ENCODE results near the gene FAM174C. TPM values are rescaled to one million over a fixed set of nuclear protein-coding genes. Genes with fewer than 3 reads are reported as not detected.
A peak's percentile ranks its signal among the peaks of the same experiment; 100 is the strongest.

Gene FAM174C
- polyA plus RNA-seq, 3 donors from 2014 or later, result 50.5 to 98.4 (median 86.9) TPM

DNA sequence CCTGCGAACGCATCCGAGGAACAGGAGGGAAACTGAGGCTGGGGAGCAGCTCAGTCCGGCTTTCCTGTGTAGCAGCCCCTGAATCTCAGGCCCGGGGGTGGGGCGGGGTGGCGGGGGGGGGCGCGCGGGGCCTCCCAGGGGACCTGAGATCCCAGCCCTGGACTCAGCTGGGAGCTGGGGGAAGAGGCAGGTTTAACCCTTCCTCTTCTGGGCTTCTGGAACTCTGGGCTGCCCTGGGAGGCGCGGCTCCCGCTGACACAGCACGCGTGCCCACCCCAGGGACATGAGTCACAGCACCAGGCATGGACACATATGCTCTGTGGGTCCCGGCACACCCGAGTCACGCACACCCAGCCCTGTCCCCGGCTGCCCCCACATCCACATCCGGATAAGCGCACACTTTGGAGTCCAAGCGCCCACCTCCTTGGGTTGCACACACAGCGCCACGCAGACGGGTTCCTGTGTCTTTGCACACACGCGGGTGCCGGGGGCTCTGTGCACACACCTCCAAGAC lies 9.7 kb upstream of the FAM174C start:
- H3K27me3 Mint-ChIP-seq (ENCODE audit: low read depth in 3 of 3), result peaks cover 18 to 34% (median 32%) of the 10 kb centered on the region in 3 donors
- H3K9me3 Mint-ChIP-seq, result no peaks in the 10 kb centered on the region
- H3K36me3 Mint-ChIP-seq, result peaks cover 3 to 7% (median 3%) of the 10 kb centered on the region in 3 donors
- peaks cover 54 to 63% of the 10 kb centered on the region in 2 donors for H3K4me1 Mint-ChIP-seq
- peak in 2 of 3 donors; percentile 60 to 69 for DNase-seq
- peak overlapping the region; percentile 65 to 91 (median 86) for H3K27ac Mint-ChIP-seq
- H3K4me3 Mint-ChIP-seq, result peak overlapping the region; percentile 69 to 76 (median 73)

DNA sequence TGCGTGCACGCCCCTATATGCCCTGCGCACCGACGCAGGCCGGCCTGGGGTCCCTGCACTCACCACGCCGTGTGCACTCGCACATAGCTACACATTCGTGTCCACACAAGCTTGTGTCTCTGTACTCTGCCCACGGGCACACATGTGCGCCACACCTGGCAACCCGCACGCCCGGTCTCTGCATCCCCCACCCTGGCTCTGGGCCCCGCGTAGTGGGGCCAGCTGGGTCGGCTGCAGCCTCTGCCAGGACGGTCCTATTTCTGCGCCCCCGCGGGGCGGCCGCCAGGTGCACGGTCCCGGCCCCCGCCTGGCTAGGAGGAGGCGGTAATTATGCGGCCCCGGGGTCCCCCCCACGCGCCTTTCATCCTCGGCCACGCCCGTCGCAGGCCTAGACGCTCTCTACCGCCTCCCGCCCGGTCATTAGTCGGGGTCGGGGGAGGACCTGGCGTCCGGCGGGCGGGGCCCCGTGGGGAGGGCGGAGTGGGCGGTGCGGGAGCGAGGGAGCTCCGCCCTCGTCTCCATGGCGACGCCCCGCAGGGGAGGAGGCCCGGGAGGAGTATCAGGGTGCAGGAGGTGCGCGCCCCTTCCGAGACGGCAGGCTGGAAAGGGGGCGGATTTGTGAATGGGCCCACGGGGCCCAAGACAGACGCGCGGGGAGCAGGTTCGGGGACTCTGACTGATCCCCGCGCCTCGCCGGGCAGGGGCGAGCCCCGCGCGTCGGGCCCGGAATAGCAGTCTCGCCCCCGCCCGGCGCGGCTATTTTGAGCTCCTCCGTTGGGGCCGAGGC lies 9.0 kb upstream of the FAM174C start:
- DNase-seq, result peak; percentile 92 to 93 (median 92)
- Mint-ChIP-seq H3K36me3 (peaks cover 3 to 12% (median 3%) of the 10 kb centered on the region in 3 donors), H3K4me3 (peak overlapping the region; percentile 69 to 76 (median 73)), H3K27ac (peak overlapping the region; percentile 65 to 89 (median 86)), H3K9me3 (no peaks in the 10 kb centered on the region), H3K27me3 (ENCODE audit: low read depth in 3 of 3) (peaks cover 23 to 36% (median 32%) of the 10 kb centered on the region in 3 donors), H3K4me1 (peaks cover 57 to 67% of the 10 kb centered on the region in 2 donors)

DNA sequence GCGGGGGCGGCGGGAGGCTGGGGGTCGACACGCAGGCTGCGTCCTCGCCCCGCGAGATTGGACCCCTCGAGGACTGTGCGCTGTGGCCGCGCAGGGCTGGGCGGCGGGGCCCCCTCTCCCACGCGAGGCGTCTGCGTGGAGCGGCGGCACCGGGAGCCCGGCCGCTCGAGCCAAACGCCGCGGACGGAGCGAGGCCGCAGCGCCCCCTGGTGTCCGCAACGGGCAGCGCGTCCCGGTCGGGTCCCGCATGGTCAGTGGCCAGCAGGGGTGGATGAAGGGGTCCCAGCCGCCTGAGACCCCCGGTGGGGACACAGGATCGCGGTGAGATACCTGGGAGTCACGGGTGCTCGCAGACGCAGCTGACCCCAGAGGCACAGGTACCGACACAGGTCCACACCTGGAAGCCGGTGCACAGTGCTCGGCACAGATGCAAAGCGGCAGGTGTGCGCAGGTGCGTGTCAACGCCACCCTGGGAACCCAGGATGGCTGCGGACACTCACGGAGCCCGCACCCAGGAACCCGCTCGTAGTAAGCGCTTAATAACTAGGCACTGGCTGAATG lies 8.3 kb upstream of the FAM174C start:
- H3K27me3 Mint-ChIP-seq (ENCODE audit: low read depth in 3 of 3), result peaks cover 29 to 38% (median 29%) of the 10 kb centered on the region in 3 donors
- peaks cover 3 to 18% (median 3%) of the 10 kb centered on the region in 3 donors for H3K36me3 Mint-ChIP-seq
- H3K4me1 Mint-ChIP-seq, result peaks cover 57 to 67% of the 10 kb centered on the region in 2 donors
- H3K9me3 Mint-ChIP-seq, result no peaks in the 10 kb centered on the region
- peak overlapping the region; percentile 50 to 74 (median 65) for H3K4me3 Mint-ChIP-seq
- peak overlapping the region; percentile 64 to 97 (median 88) for H3K27ac Mint-ChIP-seq
- peak; percentile 80 to 83 (median 82) for DNase-seq

- Mint-ChIP-seq H3K4me3 (peak overlapping the region; percentile 50 to 67 (median 60)), H3K36me3 (peaks cover 3 to 19% (median 3%) of the 10 kb centered on the region in 3 donors), H3K27me3 (ENCODE audit: low read depth in 3 of 3) (peaks cover 29 to 43% (median 34%) of the 10 kb centered on the region in 3 donors), H3K4me1 (peaks cover 59 to 68% of the 10 kb centered on the region in 2 donors), H3K27ac (peak overlapping the region; percentile 81 to 97 (median 88)), H3K9me3 (no peaks in the 10 kb centered on the region)
- peak in 2 of 3 donors; percentile 29 to 45 for DNase-seq
Measured at GRCh38 chr19:1267477-1268225, 7.7 kb upstream of the FAM174C start.

GRCh38 chr19:1268226-1269064 lies 6.9 kb upstream of the FAM174C start:
- Mint-ChIP-seq H3K4me1 (peaks cover 59 to 68% of the 10 kb centered on the region in 2 donors), H3K4me3 (peak overlapping the region; percentile 73 to 82 (median 80)), H3K27me3 (ENCODE audit: low read depth in 3 of 3) (peaks cover 29 to 49% (median 39%) of the 10 kb centered on the region in 3 donors), H3K9me3 (no peaks in the 10 kb centered on the region), H3K27ac (peak overlapping the region; percentile 90 to 97 (median 94)), H3K36me3 (peaks cover 8 to 25% (median 8%) of the 10 kb centered on the region in 3 donors)
- no peak for DNase-seq

DNA sequence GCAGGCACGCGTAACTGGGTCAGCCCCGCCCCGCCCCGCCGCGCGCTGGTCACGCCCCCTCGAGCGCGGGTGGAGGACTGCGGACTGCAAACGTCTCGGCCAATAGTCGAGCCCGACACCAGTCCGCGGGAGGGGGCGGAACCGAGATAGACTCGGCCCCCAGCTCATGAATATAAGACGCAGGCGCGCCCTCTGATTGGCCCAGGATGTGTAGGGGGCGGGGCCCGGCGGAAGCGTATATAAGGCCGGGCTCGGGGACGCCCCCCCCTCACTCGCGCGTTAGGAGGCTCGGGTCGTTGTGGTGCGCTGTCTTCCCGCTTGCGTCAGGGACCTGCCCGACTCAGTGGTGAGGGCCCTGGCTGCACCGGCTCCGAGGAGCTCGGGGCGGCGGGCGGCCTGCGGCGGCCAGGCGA lies 6.3 kb upstream of the FAM174C start, which contains the start of gene CIRBP:
Gene CIRBP, plus strand, starts transcription at position 268 of the 413 bp plus-strand sequence. CDS start 1,602 bp downstream, outside the sequence.
- Mint-ChIP-seq H3K27me3 (ENCODE audit: low read depth in 3 of 3) (peaks cover 32 to 52% (median 42%) of the 10 kb centered on the region in 3 donors), H3K27ac (peak within 1 kb of the TSS; percentile 90 to 97 (median 94)), H3K36me3 (peaks cover 13 to 31% (median 14%) of the 10 kb centered on the region in 3 donors), H3K9me3 (no peaks in the 10 kb centered on the region), H3K4me3 (peak within 1 kb of the TSS; percentile 83 to 89 (median 85)), H3K4me1 (peaks cover 64 to 72% of the 10 kb centered on the region in 2 donors)
- peak; percentile 100 for DNase-seq

DNA sequence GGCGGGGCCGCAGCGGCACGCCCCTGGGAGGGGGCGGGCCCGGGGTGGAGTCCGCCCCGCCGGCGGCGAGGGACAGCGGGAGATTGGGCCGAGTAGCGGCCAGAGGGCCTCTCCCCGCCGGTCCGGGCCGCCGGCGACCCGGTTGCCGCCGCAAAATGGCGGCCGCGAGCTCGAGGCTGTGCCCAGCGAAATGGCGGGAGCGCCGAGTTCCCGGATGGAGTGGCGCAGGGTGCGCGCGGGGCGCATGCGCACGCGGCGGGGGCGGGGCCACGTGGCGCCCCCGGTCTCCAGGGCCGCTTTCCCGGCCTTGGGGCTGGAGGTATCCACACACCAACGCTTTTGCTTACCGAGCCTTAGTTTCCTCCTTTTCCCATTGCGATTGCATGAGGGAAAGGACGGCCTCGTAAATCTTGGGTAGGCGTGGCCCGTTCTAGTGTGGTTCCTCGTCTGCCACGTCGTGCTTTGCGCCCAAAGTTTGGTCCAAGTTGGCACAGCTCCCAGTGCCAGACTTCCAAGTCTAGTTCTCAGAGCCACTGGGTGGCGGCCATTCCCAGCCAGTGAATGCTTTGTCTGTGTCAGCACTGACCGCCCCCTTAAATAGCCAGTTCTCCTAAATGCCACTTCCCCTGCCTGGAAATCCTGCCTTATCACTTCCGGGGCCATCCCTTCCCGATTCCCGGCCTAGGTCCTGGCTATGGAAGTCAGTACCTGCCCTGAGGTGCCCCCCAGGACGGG lies 5.7 kb upstream of the FAM174C start:
- no peaks in the 10 kb centered on the region for H3K9me3 Mint-ChIP-seq
- peaks cover 65 to 71% of the 10 kb centered on the region in 2 donors for H3K4me1 Mint-ChIP-seq
- peak overlapping the region; percentile 87 to 95 (median 90) for H3K27ac Mint-ChIP-seq
- peak overlapping the region; percentile 83 to 89 (median 85) for H3K4me3 Mint-ChIP-seq
- peaks cover 32 to 52% (median 42%) of the 10 kb centered on the region in 3 donors for H3K27me3 Mint-ChIP-seq (ENCODE audit: low read depth in 3 of 3)
- peaks cover 13 to 31% (median 14%) of the 10 kb centered on the region in 3 donors for H3K36me3 Mint-ChIP-seq
- peak; percentile 85 to 90 (median 90) for DNase-seq

GRCh38 chr19:1270213-1270853 lies 5.0 kb upstream of the FAM174C start:
- Mint-ChIP-seq H3K27me3 (ENCODE audit: low read depth in 3 of 3) (peaks cover 32 to 52% (median 42%) of the 10 kb centered on the region in 3 donors), H3K4me3 (peak overlapping the region; percentile 83 to 89 (median 85)), H3K36me3 (peaks cover 13 to 31% (median 14%) of the 10 kb centered on the region in 3 donors), H3K27ac (peak overlapping the region; percentile 81 to 95 (median 90)), H3K4me1 (peaks cover 65 to 66% of the 10 kb centered on the region in 2 donors), H3K9me3 (no peaks in the 10 kb centered on the region)
- no peak for DNase-seq

DNA sequence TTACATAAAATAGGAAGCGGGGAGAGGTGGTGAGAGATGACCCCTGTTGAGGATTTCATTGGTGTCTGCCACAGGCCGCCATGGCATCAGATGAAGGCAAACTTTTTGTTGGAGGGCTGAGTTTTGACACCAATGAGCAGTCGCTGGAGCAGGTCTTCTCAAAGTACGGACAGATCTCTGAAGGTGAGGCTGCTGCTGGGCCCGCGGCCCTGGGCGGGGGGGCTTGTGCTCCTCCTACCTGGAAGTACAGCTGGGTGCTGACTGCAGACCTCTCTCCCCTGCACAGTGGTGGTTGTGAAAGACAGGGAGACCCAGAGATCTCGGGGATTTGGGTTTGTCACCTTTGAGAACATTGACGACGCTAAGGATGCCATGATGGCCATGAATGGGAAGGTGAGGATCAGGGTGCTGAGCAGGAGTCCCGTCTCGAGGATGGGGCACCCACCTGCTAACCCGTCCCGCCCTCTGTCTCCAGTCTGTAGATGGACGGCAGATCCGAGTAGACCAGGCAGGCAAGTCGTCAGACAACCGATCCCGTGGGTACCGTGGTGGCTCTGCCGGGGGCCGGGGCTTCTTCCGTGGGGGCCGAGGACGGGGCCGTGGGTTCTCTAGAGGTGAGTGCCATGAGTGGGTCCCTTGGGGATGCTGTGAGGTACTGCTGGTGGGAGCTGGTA lies 4.3 kb upstream of the FAM174C start:
- peak overlapping the region; percentile 83 to 89 (median 85) for H3K4me3 Mint-ChIP-seq
- no peaks in the 10 kb centered on the region for H3K9me3 Mint-ChIP-seq
- peaks cover 62 to 65% of the 10 kb centered on the region in 2 donors for H3K4me1 Mint-ChIP-seq
- H3K36me3 Mint-ChIP-seq, result peaks cover 13 to 31% (median 14%) of the 10 kb centered on the region in 3 donors
- DNase-seq, result no peak
- H3K27me3 Mint-ChIP-seq (ENCODE audit: low read depth in 3 of 3), result peaks cover 32 to 52% (median 42%) of the 10 kb centered on the region in 3 donors
- H3K27ac Mint-ChIP-seq, result peak overlapping the region; percentile 81 to 95 (median 90)

DNA sequence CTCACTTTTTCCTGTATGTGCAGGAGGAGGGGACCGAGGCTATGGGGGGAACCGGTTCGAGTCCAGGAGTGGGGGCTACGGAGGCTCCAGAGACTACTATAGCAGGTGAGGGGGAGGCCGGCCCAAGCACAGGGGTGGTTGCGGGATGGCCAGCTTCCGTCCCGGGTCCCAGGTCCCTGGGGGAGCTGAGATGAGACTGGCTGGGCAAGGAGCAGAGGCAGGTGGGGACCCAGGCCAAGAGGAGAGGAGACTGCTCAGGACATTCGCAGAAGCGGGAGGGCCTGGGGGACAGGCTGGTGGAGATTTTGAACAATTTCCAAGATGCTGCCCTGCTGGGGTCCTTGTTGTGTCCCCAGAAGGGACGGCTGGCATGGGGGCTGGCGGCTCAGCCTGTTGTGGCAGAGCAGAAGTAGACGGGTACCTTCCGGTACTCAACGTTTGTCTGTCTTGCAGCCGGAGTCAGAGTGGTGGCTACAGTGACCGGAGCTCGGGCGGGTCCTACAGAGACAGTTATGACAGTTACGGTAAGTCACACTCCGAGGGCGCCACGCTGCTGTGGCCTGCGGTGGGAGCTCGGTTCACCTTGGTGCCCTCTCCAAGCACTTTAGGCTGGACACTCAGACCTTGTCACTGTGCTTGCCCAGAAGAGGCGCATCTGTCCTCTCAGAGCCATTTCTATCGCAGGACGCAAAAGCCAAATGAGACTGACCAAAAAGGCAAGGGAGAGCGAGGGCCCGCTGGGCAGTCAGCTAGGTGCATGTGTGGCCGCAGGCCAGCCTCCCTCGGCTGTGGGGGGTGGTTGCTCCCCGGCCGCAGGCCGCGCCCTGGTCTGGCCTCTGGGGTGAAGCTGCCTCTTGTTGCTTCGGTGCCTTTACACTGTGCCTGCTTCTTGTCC lies 3.6 kb upstream of the FAM174C start:
- Mint-ChIP-seq H3K27ac (peak overlapping the region; percentile 16 to 95 (median 89)), H3K36me3 (peaks cover 13 to 31% (median 14%) of the 10 kb centered on the region in 3 donors), H3K4me1 (peaks cover 64 to 68% of the 10 kb centered on the region in 2 donors), H3K9me3 (no peaks in the 10 kb centered on the region), H3K4me3 (peak overlapping the region; percentile 83 to 89 (median 85)), H3K27me3 (ENCODE audit: low read depth in 3 of 3) (peaks cover 29 to 50% (median 42%) of the 10 kb centered on the region in 3 donors)
- DNase-seq, result peak in 1 of 3 donors; percentile 16
